ENCODE data around the gene CD40. TPM values are rescaled to one million over a fixed set of nuclear protein-coding genes. Genes with fewer than 3 reads are reported as not detected.
A peak's percentile ranks its signal among the peaks of the same experiment; 100 is the strongest.

Gene CD40
- total and polyA plus RNA-seq, 2 of the 8 experiments (the other 6 are each of a cell fraction or from before 2014, with no cell fraction given), result 14.5 to 18.8 TPM

DNA sequence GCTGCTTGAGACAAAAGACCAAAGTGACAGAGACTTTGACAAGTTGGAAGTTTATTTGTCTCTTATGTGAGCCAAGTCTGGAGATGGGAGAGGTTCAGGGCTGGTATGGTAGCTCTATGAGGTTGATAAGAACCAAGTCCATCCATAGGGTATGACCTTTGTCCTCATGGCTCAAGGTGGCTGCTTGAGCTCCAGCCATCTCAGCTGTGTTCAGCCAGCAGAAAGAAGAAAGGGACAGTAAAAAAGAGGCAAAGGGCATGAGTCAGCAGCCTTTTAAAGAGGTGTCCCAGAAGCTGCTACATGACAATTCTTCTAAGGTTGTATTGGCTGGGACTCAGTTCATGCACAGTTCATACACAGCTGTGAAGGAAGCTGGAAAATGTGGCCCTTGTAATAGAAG, 49.0 kb downstream of the CD40 start:
- H3K18ac ChIP-seq (ENCODE audit: extremely low read depth, low read length), result no peak overlapping the region
- CTCF ChIA-PET (ENCODE audit: partially characterized antibody), result interaction anchor here (0.8 to 18.5 kb wide), 6 partner anchors 8 to 36 kb away, joined by 3 to 171 read pairs (median 4); no protein-coding TSS in a partner anchor
- no peak overlapping the region for H4K91ac ChIP-seq (replicated peaks; ENCODE audit: insufficient read length, low read length)
- H3K4me1 ChIP-seq (replicated peaks in 1 of 4; ENCODE audit: control insufficient read depth in 3 of 4, insufficient read depth in 4 of 4, low read length in 3 of 4), result no peaks in the 10 kb centered on the region
- no peak overlapping the region for H3K14ac ChIP-seq (ENCODE audit: insufficient read length)
- FAIRE-seq, result no peak
- H2BK20ac ChIP-seq (ENCODE audit: low read length), result no peak overlapping the region
- no peaks in the 10 kb centered on the region for H3K9me3 ChIP-seq (ENCODE audit: insufficient read depth in 2 of 2, low read depth in 1 of 2, low read length in 1 of 2)
- H3K79me2 ChIP-seq (ENCODE audit: control insufficient read depth in 1 of 2, insufficient read depth in 2 of 2, low read length in 2 of 2), result no peaks in the 10 kb centered on the region
- no peak overlapping the region for H2AFZ ChIP-seq (ENCODE audit: low read length)
- H3K23ac ChIP-seq (ENCODE audit: insufficient read length), result no peak overlapping the region
- H3K4me2 ChIP-seq (ENCODE audit: insufficient read depth in 1 of 2, low read depth in 2 of 2, low read length in 2 of 2), result no peak overlapping the region
- peaks cover 0 to 2% of the 10 kb centered on the region in 2 experiments for H4K20me1 ChIP-seq (replicated peaks in 1 of 2; ENCODE audit: control insufficient read depth in 1 of 2, insufficient read depth in 2 of 2, low read length in 2 of 2)
- H2BK120ac ChIP-seq (replicated peaks; ENCODE audit: low read depth, low read length), result no peak overlapping the region
- TF ChIP-seq MAFK (IDR thresholded peaks at IDR 0.05; ENCODE audit: low read depth, low read length), result 0 out of 2 replicates have a peak, but pooled peaks have one; percentile 6
- no peak for TF ChIP-seq BCL11A (IDR thresholded peaks at IDR 0.05; ENCODE audit: low read depth in 2 of 2, low read length in 2 of 2)
- TF ChIP-seq KDM1A (IDR thresholded peaks at IDR 0.05; ENCODE audit: borderline replicate concordance, low read length), result peak; percentile 87; the same call in 1 of the 2 replicates
- TF ChIP-seq RFX5 (IDR thresholded peaks at IDR 0.05; ENCODE audit: borderline replicate concordance, low read depth, low read length), result no peak
- TF ChIP-seq, protein P1, sequence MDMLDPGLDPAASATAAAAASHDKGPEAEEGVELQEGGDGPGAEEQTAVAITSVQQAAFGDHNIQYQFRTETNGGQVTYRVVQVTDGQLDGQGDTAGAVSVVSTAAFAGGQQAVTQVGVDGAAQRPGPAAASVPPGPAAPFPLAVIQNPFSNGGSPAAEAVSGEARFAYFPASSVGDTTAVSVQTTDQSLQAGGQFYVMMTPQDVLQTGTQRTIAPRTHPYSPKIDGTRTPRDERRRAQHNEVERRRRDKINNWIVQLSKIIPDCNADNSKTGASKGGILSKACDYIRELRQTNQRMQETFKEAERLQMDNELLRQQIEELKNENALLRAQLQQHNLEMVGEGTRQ (IDR thresholded peaks at IDR 0.05; ENCODE audit: low read length), result no peak
- TF ChIP-seq ZNF274 (IDR thresholded peaks at IDR 0.05; ENCODE audit: borderline replicate concordance, extremely low read depth, low read length), result no peak
- no peak overlapping the region for H3K27ac ChIP-seq (ENCODE audit: low read depth, low read length)
- no peaks in the 10 kb centered on the region; the same call in 1 of the 2 replicates for H3K23me2 ChIP-seq (ENCODE audit: low read depth, low read length)
- H4K8ac ChIP-seq (ENCODE audit: extremely low read depth, insufficient read depth, low read length), result no peak overlapping the region
- no peak overlapping the region for H2BK15ac ChIP-seq (ENCODE audit: low read length)
- POLR2A ChIA-PET (ENCODE audit: partially characterized antibody), result no interaction called here
- no peak overlapping the region for H2BK12ac ChIP-seq (ENCODE audit: low read depth, low read length)
- no peak for DNase-seq (ENCODE audit: low read depth in 1 of 2, low spot score in 2 of 2)
- no peak overlapping the region for H2AK5ac ChIP-seq (ENCODE audit: low read depth, low read length)
- no peak overlapping the region for H4K5ac ChIP-seq (ENCODE audit: insufficient read length, low read depth, low read length)
- no peak overlapping the region for H3K9ac ChIP-seq (replicated peaks in 1 of 4; ENCODE audit: extremely low read depth in 1 of 4, low read depth in 3 of 4, low read length in 3 of 4)
- H2BK5ac ChIP-seq (ENCODE audit: low read depth, low read length), result no peak overlapping the region
- H3K79me1 ChIP-seq (ENCODE audit: low read depth, low read length), result no peaks in the 10 kb centered on the region
- no peak overlapping the region for H3K4ac ChIP-seq (replicated peaks; ENCODE audit: insufficient read length, low read depth, low read length)
- peaks cover 0 to 3% (median 2%) of the 10 kb centered on the region in 4 experiments; a peak in 2 of 7 replicates for H3K27me3 ChIP-seq (replicated peaks in 1 of 4; ENCODE audit: control insufficient read depth in 3 of 4, extremely low read depth in 1 of 4, insufficient read depth in 3 of 4, low read length in 3 of 4)
- H3K36me3 ChIP-seq (ENCODE audit: control insufficient read depth in 2 of 4, insufficient read depth in 4 of 4, low read length in 3 of 4), result no peaks in the 10 kb centered on the region
- no peak overlapping the region for H3K4me3 ChIP-seq (ENCODE audit: extremely low read depth in 1 of 4, insufficient read depth in 2 of 4, low read depth in 3 of 4, low read length in 4 of 4)
- H3K56ac ChIP-seq (replicated peaks; ENCODE audit: insufficient read length, low read depth, low read length), result no peak overlapping the region

All from H1 (cell line).